Lower leg skin (tissue), 4 donors: Measurements from ENCODE around the gene CAPN9. TPM values are rescaled to one million over a fixed set of nuclear protein-coding genes. Genes with fewer than 3 reads are reported as not detected.

Experiments
- DNase-seq, 2 donors: peaks; one replicate each; pipeline ENCODE4 v3.0.0-alpha.2; 2019; ENCODE audit warnings: low spot score in 2 of 2
- H3K4me3 ChIP-seq: fragments of 200-600 bp; sonication (generic); 2 replicates; pipeline ENCODE4 v1.5.1; 2017; ENCODE audit warnings: mild to moderate bottlenecking, low read depth; ENCODE audit not compliant: poor library complexity, severe bottlenecking
- CTCF ChIP-seq, 3 donors: fragments of 450-650 bp; IDR thresholded peaks; one replicate each; pipeline ENCODE4 v1.5.1; 2016; ENCODE audit warnings: antibody characterized with exemption in 3 of 3, mild to moderate bottlenecking in 3 of 3, moderate library complexity in 2 of 3
- POLR2A ChIP-seq, 2 donors: fragments of 450-650 bp; IDR thresholded peaks; one replicate each; pipeline ENCODE4 v1.6.1; 2016 to 2017; ENCODE audit warnings: antibody characterized with exemption in 2 of 2, mild to moderate bottlenecking in 1 of 2, moderate library complexity in 1 of 2
- WGBS, 2 donors: methylation state at CpG; one replicate each; pipeline ENCODE4 v1.1.5; 2018; 5-methylcytosine and 5-hydroxymethylcytosine counted together
- intact Hi-C: fragments of 100-400 bp; cut with DNase I; formaldehyde crosslinking; loops from one replicate; pipeline ENCODE4 v1.15.0; 2023; ENCODE audit warnings: low total_unique reads
- total RNA-seq, 4 donors: library from RNA; depleted of rRNA; stranded (reverse); fragments of >200 nt; gene quantifications; one replicate each; pipeline ENCODE4 v1.1.0, GENCODE V29; 2016

CAPN9 gene
- total RNA-seq, 4 donors from 2014 or later, result 0.11 to 1.1 (median 0.27) TPM

GRCh38 chr1:230706020-230706699, 41.0 kb upstream of the CAPN9 start:
- no peak for DNase-seq
- intact Hi-C loops, result no loop called here
- no peak for TF ChIP-seq CTCF (IDR thresholded peaks at IDR 0.05)
- TF ChIP-seq POLR2A (IDR thresholded peaks at IDR 0.05), result no peak
- no peak overlapping the region for H3K4me3 ChIP-seq
- WGBS, 2 donors, result 86% methylated on average over 7 to 9 of the region's 9 CpGs

- intact Hi-C loops, result no loop called here
- H3K4me3 ChIP-seq, result no peak overlapping the region
- 89 to 91% methylated on average over 20 of the region's 20 CpGs for WGBS, 2 donors
- TF ChIP-seq CTCF (IDR thresholded peaks at IDR 0.05), result no peak
- no peak for TF ChIP-seq POLR2A (IDR thresholded peaks at IDR 0.05)
- DNase-seq, result no peak
Measured at GRCh38 chr1:230706887-230707731, 40.1 kb upstream of the CAPN9 start.

- 70 to 75% methylated on average over 21 to 22 of the region's 22 CpGs for WGBS, 2 donors
- H3K4me3 ChIP-seq, result no peak overlapping the region
- TF ChIP-seq CTCF (IDR thresholded peaks at IDR 0.05) (no peak), POLR2A (IDR thresholded peaks at IDR 0.05) (no peak)
- intact Hi-C loops, result no loop called here
- DNase-seq, result no peak
Measured at GRCh38 chr1:230707732-230708630, 39.2 kb upstream of the CAPN9 start.

GRCh38 chr1:230708631-230709580, 38.3 kb upstream of the CAPN9 start:
- DNase-seq, result peak in 1 of 2 donors; percentile 47
- WGBS, 2 donors, result 58 to 74% methylated on average over 16 of the region's 16 CpGs
- no peak for TF ChIP-seq POLR2A (IDR thresholded peaks at IDR 0.05)
- TF ChIP-seq CTCF (IDR thresholded peaks at IDR 0.05), result no peak
- intact Hi-C loops, result no loop called here
- no peak overlapping the region for H3K4me3 ChIP-seq
